SK-N-SH (cell line): Measurements from ENCODE around the gene TM9SF3. TPM values are rescaled to one million over a fixed set of nuclear protein-coding genes. Genes with fewer than 3 reads are reported as not detected.

Experiments
- CTCF ChIA-PET: fragments of 300-600, 350-600 bp; formaldehyde crosslinking; extraction: SDS; loops from one replicate; lab custom pipeline; 2021; lab: Yijun Ruan, JAX
- POLR2A ChIA-PET: fragments of 350-600 bp; sonication (Branson Sonifier 250); formaldehyde crosslinking; extraction: SDS; loops from one replicate; lab custom pipeline; 2020; ENCODE audit warnings: antibody characterized with exemption, inconsistent platforms; lab: Yijun Ruan, JAX
- DNase-seq: peaks from one replicate; pipeline ENCODE4 v3.0.0; 2012
- H2AFZ ChIP-seq: fragments of 200-600 bp; sonication (generic); 2 replicates; pipeline ENCODE4 v1.8.1; 2016; ENCODE audit warnings: antibody characterized with exemption, mild to moderate bottlenecking, low read depth
- H3F3A ChIP-seq: fragments of 200-600 bp; sonication (generic); replicated peaks from 2 replicates; pipeline ENCODE3; 2016; ENCODE audit warnings: antibody characterized with exemption, mild to moderate bottlenecking; ENCODE audit not compliant: insufficient read depth
- H3K27ac ChIP-seq, 2 experiments: fragments of 200-500 bp in 1 of 2; fragments of 200-600 bp in 1 of 2; sonication (Bioruptor generic) in 1 of 2; sonication (generic), shearing (Covaris generic) in 1 of 2; 2 replicates each; pipeline versions ENCODE4 v1.5.1 to v1.6.1; 2014 to 2016; ENCODE audit warnings: low read depth in 2 of 2, inconsistent platforms in 1 of 2, low read length in 1 of 2, mild to moderate bottlenecking in 1 of 2, mixed read lengths in 1 of 2
- H3K27me3 ChIP-seq: fragments of 200-600 bp; sonication (generic), shearing (Covaris generic); 2 replicates; pipeline ENCODE4 v1.6.1; 2016; ENCODE audit warnings: mixed run types; ENCODE audit not compliant: insufficient read depth
- H3K36me3 ChIP-seq, 2 experiments: fragments of 200-500 bp in 1 of 2; fragments of 200-600 bp in 1 of 2; sonication (Bioruptor generic) in 1 of 2; sonication (generic) in 1 of 2; replicated peaks in 1 of 2; 2 replicates each; pipeline versions ENCODE3 to v1.5.1; 2014 to 2016; ENCODE audit warnings: low read length in 1 of 2, mild to moderate bottlenecking in 1 of 2; ENCODE audit not compliant: insufficient read depth in 2 of 2, control insufficient read depth in 1 of 2
- H3K4me1 ChIP-seq, 2 experiments: fragments of 200-500 bp in 1 of 2; fragments of 200-600 bp in 1 of 2; sonication (Bioruptor generic) in 1 of 2; sonication (generic), shearing (Covaris generic) in 1 of 2; 2 replicates each; pipeline versions ENCODE4 v1.5.1 to v1.6.1; 2014 to 2016; ENCODE audit warnings: low read depth in 1 of 2, low read length in 1 of 2, mixed run types in 1 of 2; ENCODE audit not compliant: insufficient read depth in 2 of 2, control insufficient read depth in 1 of 2
- H3K4me2 ChIP-seq: fragments of 200-600 bp; sonication (generic), shearing (Covaris generic); 2 replicates; pipeline ENCODE4 v1.6.1; 2017; ENCODE audit warnings: mixed run types
- H3K4me3 ChIP-seq, 2 experiments: fragments of 200-500 bp in 1 of 2; fragments of 200-600 bp in 1 of 2; sonication (Bioruptor generic) in 1 of 2; sonication (generic), shearing (Covaris generic) in 1 of 2; 2 replicates each; pipeline versions ENCODE4 v1.5.1 to v1.8.1; 2014 to 2016; ENCODE audit warnings: low read depth in 2 of 2, inconsistent platforms in 1 of 2, low read length in 1 of 2, mild to moderate bottlenecking in 1 of 2, mixed read lengths in 1 of 2, moderate library complexity in 1 of 2
- H3K79me2 ChIP-seq: fragments of 200-600 bp; sonication (generic); 2 replicates; pipeline ENCODE4 v1.8.1; 2017; ENCODE audit warnings: mild to moderate bottlenecking; ENCODE audit not compliant: insufficient read depth
- H3K9ac ChIP-seq: fragments of 200-600 bp; sonication (generic); 2 replicates; pipeline ENCODE4 v1.6.1; 2017; ENCODE audit warnings: mixed run types
- H3K9me2 ChIP-seq: fragments of 200-600 bp; sonication (generic); 2 replicates; pipeline ENCODE4 v1.6.1; 2017; ENCODE audit warnings: mixed run types
- H3K9me3 ChIP-seq: fragments of 200-600 bp; sonication (generic); 2 replicates; pipeline ENCODE4 v1.6.1; 2017; ENCODE audit warnings: mixed run types, mild to moderate bottlenecking, moderate library complexity
- H4K20me1 ChIP-seq: fragments of 200-600 bp; sonication (generic); 2 replicates; pipeline ENCODE4 v1.6.1; 2017; ENCODE audit warnings: mild to moderate bottlenecking, mixed run types; ENCODE audit not compliant: insufficient read depth
- CHD2 ChIP-seq: fragments of 150-350 bp; IDR thresholded peaks from 2 replicates; pipeline ENCODE4 v1.6.1; 2018; ENCODE audit warnings: low read length; ENCODE audit not compliant: partially characterized antibody
- CTCF ChIP-seq: fragments of 200-600 bp; sonication (generic); IDR thresholded peaks from 2 replicates; pipeline ENCODE4 v1.6.1; 2017; ENCODE audit warnings: antibody characterized with exemption, mild to moderate bottlenecking, moderate library complexity
- FOSL2 ChIP-seq: IDR thresholded peaks from 2 replicates; pipeline ENCODE4 v1.4.0; 2012; ENCODE audit warnings: low read depth, mild to moderate bottlenecking, moderate library complexity, borderline replicate concordance
- FOXM1 ChIP-seq: IDR thresholded peaks from 2 replicates; pipeline ENCODE4 v1.4.0; 2012; ENCODE audit warnings: low read depth, mild to moderate bottlenecking
- JUND ChIP-seq: IDR thresholded peaks from 2 replicates; pipeline ENCODE4 v1.4.0; 2012
- REST ChIP-seq: IDR thresholded peaks from 2 replicates; pipeline ENCODE4 v1.6.1; 2012; ENCODE audit warnings: mild to moderate bottlenecking, low read depth, low read length, moderate library complexity
- SMC3 ChIP-seq: IDR thresholded peaks from 2 replicates; pipeline ENCODE4 v1.6.1; 2012; ENCODE audit warnings: low read depth, low read length, improper control_type of control experiment
- TAF1 ChIP-seq: IDR thresholded peaks from 2 replicates; pipeline ENCODE4 v1.6.1; 2012; ENCODE audit warnings: low read depth, mild to moderate bottlenecking, low read length, moderate library complexity, borderline replicate concordance
- USF1 ChIP-seq: IDR thresholded peaks from 2 replicates; pipeline ENCODE4 v1.4.0; 2012; ENCODE audit warnings: low read depth, borderline replicate concordance
- USF2 ChIP-seq: fragments of 150-350 bp; IDR thresholded peaks from 2 replicates; pipeline ENCODE4 v1.6.1; 2017; ENCODE audit warnings: antibody characterized with exemption, low read length, low read depth, borderline replicate concordance
- WGBS: methylation state at CpG from one replicate; pipeline ENCODE4 v1.1.6; 2017; ENCODE audit warnings: low lambda C conversion rate; 5-methylcytosine and 5-hydroxymethylcytosine counted together
- polyA plus RNA-seq, 3 experiments: library from polyadenylated mRNA; depleted of rRNA; stranded (reverse); fragments of >200 nt; gene quantifications; 2 replicates each; pipeline ENCODE4 v1.2.3, GENCODE V29; 2012

TM9SF3 gene
- polyA plus RNA-seq, 1 of the 3 experiments (the other 2 are of a cell fraction): 24.9 TPM

- no peaks in the 10 kb centered on the region for H3K9me3 ChIP-seq
- CTCF ChIA-PET: interaction anchor here (3.1 to 3.9 kb wide), 2 partner anchors 9 to 11 kb away, joined by 14 to 25 read pairs; no protein-coding TSS in a partner anchor
- H3K9me2 ChIP-seq: no peaks in the 10 kb centered on the region
- H3K4me2 ChIP-seq: no peak overlapping the region
- H3K4me3 ChIP-seq: no peak overlapping the region
- peaks cover 0 to 4% of the 10 kb centered on the region in 2 experiments; a peak in 1 of 4 replicates for H3K4me1 ChIP-seq
- DNase-seq: no peak
- H3K79me2 ChIP-seq: no peaks in the 10 kb centered on the region
- H3K36me3 ChIP-seq: no peaks in the 10 kb centered on the region
- H3K27ac ChIP-seq: no peak overlapping the region
- no peak overlapping the region for H2AFZ ChIP-seq
- no peaks in the 10 kb centered on the region for H3K27me3 ChIP-seq
- no peaks in the 10 kb centered on the region for H4K20me1 ChIP-seq
- TF ChIP-seq REST (no peak), SMC3 (no peak), FOXM1 (no peak), USF1 (no peak), USF2 (no peak)
- TF ChIP-seq, all 33 proteins: peak for 0
- POLR2A ChIA-PET: no interaction called here
- 75% methylated on average over 3 of the region's 3 CpGs for WGBS
- no peak overlapping the region for H3K9ac ChIP-seq
- H3F3A ChIP-seq: no peaks in the 10 kb centered on the region
These were observed 86.8 kb downstream of the TM9SF3 start for GRCh38 chr10:96500050-96500449.

GRCh38 chr10:96497391-96497790, 89.4 kb downstream of the TM9SF3 start:
- H3K36me3 ChIP-seq: no peaks in the 10 kb centered on the region
- DNase-seq: no peak
- no peak overlapping the region for H3K4me2 ChIP-seq
- no peaks in the 10 kb centered on the region for H3K9me2 ChIP-seq
- no peaks in the 10 kb centered on the region for H4K20me1 ChIP-seq
- ChIA-PET POLR2A (interaction anchor here (0.6 kb wide), 1 partner anchor 61 kb away, joined by 3 read pairs; no protein-coding TSS in a partner anchor), CTCF (interaction anchor here (0.8 to 2.2 kb wide), 4 partner anchors 13 to 122 kb away, joined by 3 to 9 read pairs (median 6); partner anchors contain the start of gene TLL2)
- H3K9ac ChIP-seq: no peak overlapping the region
- H3K27me3 ChIP-seq: no peaks in the 10 kb centered on the region
- peaks cover 0 to 1% of the 10 kb centered on the region in 2 experiments; a peak in 1 of 4 replicates for H3K4me1 ChIP-seq
- no peaks in the 10 kb centered on the region for H3K79me2 ChIP-seq
- 48% methylated on average over 5 of the region's 5 CpGs for WGBS
- no peak overlapping the region for H3K27ac ChIP-seq
- no peak overlapping the region for H2AFZ ChIP-seq
- H3K9me3 ChIP-seq: no peaks in the 10 kb centered on the region
- TF ChIP-seq TAF1 (no peak), CHD2 (no peak), REST (no peak), USF1 (no peak), CTCF (no peak), JUND (no peak), FOSL2 (no peak), FOXM1 (no peak)
- H3K4me3 ChIP-seq: no peak overlapping the region
- H3F3A ChIP-seq: no peaks in the 10 kb centered on the region
